SK-MEL-5 (cell line): ENCODE measurements around the gene TXNIP. TPM values are rescaled to one million over a fixed set of nuclear protein-coding genes. Genes with fewer than 3 reads are reported as not detected.
A peak's percentile ranks its signal among the peaks of the same experiment; 100 is the strongest.

ENCODE experiments used
- DNase-seq: peaks from one replicate; pipeline ENCODE4 v3.0.0-alpha.2; 2016; ENCODE audit warnings: low read depth, low spot score
- in situ Hi-C: cut with HindIII; loops from 2 replicates; pipeline ENCODE4 v1.10.0; 2016; ENCODE audit warnings: low sequenced_read_pairs, high pct_unique_total_duplicates, low pct_unique_long_range_greater_than_20kb
- total RNA-seq: library from RNA; depleted of rRNA; stranded (reverse); fragments of >200 nt; shearing (Covaris generic); gene quantifications from 2 replicates; pipeline ENCODE4 v1.2.3, GENCODE V29; 2014; rRNA removed

The TXNIP gene
- total RNA-seq, 1 experiment from 2014 or later: 11.2 TPM

GRCh38 chr1:145959333-145959732 lies 37.0 kb downstream of the TXNIP start:
- no peak for DNase-seq
- in situ Hi-C loops: no loop called here

DNA sequence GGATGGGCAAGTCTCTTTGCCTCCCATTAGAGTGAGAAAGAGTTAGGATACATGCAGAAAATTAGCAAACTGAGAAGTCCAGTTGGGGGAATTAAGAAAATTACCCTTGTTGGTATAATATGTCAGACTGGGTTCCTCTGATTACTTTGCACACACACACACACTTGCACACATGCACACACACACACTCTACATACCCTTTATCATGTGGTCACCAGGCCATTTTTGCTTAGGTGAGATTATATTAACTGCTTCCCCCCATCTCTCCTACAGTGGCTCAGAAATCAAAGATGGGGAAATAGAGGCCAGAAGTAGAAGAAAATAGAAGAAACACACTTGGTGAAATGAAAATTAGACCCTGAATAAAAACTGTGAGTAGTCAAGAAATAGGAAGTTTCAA lies 37.6 kb downstream of the TXNIP start:
- in situ Hi-C loops: no loop called here
- DNase-seq: no peak

DNA sequence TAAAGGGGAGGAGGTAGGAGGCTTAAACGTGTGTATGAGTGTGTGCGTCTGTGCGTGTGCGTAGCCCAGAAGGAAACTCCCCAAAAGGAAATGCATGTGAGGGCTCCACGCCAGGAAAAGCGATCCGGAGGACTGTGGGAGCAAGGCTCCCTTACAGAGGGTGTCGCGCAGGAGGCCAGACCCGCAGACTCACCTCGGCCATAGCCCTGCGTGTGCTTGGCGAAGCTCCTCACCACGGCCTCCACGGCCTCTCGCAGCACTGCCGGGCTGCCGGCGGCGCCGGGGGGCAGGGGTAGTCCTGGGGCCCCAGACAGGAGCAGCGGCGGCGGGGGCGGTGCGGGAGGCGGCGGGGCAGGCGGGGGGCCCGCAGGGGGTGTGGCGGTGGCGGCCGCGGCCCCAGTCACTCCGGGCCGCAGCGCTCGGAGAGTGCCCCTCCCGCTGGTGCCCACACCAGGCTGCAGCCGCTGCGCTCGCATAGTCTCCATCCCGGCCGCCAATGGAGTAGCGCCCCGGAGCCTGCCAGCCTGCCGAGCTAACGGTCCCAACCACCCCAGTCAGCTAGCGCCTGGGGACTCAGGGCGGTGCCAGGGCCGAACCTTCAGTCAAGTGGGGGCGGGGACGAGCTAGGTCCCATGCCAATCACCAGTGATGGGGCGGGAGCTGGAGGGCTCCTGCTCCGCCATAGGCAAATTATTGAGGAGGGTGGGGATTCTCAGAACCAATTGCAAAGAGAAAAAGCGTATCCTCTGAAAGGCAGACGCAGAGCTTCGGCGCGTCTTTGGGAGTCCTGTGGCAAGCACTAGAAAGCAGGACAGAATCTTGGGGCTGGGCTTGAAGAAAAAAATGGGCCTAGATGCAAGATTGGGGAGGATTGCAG lies 38.7 kb downstream of the TXNIP start, which contains the start of gene LIX1L:
LIX1L (minus strand) TSS at position 575 of the 877 bp plus-strand sequence; CDS start at position 485, 90 bp downstream.
- in situ Hi-C loops: no loop called here
- peak; percentile 100 for DNase-seq

- in situ Hi-C loops: no loop called here
- no peak for DNase-seq
These were observed 39.5 kb downstream of the TXNIP start for GRCh38 chr1:145956781-145957442.

- in situ Hi-C loops: no loop called here
- no peak for DNase-seq
These were observed 40.0 kb downstream of the TXNIP start for GRCh38 chr1:145956361-145956760.

DNA sequence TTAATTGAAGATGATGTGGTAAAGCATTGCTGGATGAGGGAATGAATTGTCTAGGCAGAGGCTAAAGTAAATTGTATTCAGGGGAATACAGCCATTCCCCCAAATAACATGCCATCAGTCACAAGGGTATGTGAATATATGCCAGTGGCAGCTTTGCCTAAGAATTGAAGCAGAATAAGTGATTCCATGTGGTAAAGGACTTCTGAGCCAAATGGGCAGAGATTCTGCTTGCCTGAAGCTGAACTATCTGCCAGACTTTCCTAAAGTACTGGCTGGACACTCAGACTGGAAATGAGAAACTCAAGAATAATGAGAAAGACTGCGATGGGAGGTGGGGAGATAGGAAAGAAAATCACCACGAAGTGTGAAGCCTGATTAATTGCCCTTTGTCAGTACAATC lies 40.9 kb downstream of the TXNIP start:
- in situ Hi-C loops: no loop called here

GRCh38 chr1:145953861-145954260 lies 42.5 kb downstream of the TXNIP start:
- in situ Hi-C loops: no loop called here
- DNase-seq: no peak

More for the DNA sequence above, 40.9 kb downstream of the TXNIP start:
- DNase-seq: no peak

DNA sequence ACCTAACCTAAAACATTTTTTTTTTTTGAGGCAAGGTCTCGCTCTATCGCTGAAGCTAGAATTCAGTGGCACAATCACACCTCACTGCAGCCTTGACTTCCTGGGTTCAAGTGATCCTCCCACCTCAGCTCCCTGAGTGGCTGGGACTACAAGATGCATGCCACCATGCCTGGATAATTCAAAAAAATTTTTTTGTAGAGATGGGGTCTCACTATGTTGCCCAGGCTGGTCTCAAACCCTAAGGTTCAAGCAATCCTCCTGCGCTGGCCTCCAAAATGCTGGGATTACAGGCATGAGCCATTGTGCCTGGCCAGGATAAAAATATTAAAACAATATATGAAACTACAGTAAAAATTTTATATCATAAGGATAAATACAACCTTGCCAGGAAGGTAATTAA lies 43.5 kb downstream of the TXNIP start:
- DNase-seq: no peak
- in situ Hi-C loops: no loop called here

DNA sequence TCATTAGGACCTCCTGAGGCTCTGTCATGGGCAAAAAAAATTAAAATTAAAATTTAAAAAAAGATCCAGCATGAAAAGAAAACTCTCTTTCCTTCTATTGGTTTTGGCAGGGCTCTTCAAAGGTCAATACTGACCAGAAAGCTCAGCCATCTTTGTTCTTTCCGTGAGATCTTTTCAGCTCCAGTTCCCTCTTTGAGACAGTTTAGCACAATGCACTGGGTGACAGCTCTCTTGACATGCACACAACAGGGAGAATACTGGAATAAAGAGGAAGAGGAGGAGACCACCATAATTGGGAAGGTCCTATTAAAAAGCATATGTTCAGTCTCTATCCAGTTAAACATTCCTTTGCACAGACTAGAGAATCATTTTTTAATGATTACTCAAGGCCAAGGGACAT lies 44.9 kb downstream of the TXNIP start:
- DNase-seq: no peak
- in situ Hi-C loops: no loop called here

DNA sequence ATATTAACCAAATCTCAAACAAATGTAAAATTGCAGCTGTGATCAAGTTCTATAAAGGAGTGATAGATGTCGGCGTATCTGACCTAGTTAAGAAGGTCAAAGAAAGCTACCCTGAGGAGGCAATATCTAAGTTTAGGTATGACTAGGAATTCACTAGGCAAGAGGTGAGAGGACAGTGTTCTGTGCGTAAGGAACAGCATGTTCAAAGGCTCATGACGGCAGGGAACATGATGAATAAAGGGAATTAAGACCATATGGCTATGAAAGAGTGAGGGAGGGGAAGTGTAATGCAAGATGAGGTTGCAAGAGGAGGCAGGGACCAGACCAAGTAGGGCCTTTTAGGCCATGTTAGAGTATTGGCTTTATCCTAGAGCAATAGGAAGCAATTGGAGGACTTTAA lies 47.2 kb downstream of the TXNIP start:
- in situ Hi-C loops: no loop called here

DNA sequence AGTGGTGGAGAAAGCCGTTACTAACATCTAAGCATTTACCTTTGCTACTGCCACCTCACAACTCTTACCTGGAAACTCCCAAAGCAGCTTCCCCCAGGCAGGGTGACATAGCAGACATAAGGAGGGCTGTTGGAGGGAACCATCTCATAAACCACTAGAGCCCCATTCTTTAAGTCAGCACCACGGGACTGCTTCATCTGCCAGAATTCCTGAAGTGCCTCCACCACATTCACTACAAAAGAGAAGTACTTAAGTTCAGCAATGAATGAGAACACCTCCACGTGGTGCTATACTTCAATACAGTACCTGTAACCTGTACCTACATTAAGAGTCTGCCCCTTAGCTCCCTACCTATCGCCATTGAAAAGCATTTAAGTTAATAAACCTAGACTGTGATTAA lies 48.8 kb downstream of the TXNIP start:
- no peak for DNase-seq
- in situ Hi-C loops: no loop called here

More for the DNA sequence above, 47.2 kb downstream of the TXNIP start:
- DNase-seq: no peak

GRCh38 chr1:145946477-145946986 lies 49.8 kb downstream of the TXNIP start:
- no peak for DNase-seq
- in situ Hi-C loops: no loop called here

DNA sequence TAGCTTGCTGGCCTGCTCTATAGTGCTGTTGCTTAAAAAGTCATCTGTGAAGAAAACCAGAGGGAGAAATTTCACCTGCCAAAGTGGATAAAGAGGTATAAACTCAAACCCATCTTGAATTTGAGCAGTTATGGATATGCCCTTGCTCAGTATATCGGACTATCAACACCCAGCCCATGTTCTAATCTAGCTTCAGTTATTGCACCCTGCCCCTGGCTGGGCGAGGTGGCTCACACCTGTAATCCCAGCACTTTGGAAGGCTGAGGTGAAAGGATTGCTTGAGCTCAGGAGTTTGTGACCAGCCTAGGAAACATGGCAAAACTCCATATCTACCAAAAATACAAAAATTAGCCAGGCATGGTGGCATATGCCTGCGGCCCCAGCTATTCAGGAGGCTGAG lies 51.8 kb downstream of the TXNIP start:
- in situ Hi-C loops: no loop called here
- DNase-seq: no peak

DNA sequence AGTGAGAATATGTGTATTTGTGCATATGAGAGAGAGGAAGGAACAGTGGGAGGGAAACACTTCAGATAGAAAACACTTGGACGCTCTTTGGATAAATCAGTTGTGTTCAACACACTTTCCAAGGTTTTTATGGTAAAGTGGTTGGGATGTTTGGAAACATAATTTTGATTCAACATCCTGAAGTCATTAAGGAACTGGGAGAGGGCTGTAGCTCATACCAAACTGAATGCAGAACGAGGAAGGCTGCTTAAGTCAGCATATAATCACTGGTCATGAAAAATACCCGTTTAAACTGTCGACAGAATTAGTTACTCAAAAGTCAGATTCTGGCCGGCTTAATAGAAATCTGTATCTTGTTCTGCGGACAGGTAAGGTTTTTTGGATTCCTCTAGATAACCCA lies 53.5 kb downstream of the TXNIP start:
- DNase-seq: no peak
- in situ Hi-C loops: no loop called here

Other genes with a start within 250 kb of the TXNIP start
- 18.2 and 19.6 TPM in 2 replicates for gene RNF115, start 172.5 kb downstream of the TXNIP start, total RNA-seq
- gene POLR3C, start 172.4 kb downstream of the TXNIP start, total RNA-seq: 55.8 and 61.3 TPM in 2 replicates
- gene NUDT17, start 150.9 kb downstream of the TXNIP start, total RNA-seq: 9.4 and 15.5 TPM in 2 replicates
- 16.4 and 19.4 TPM in 2 replicates for gene PIAS3, start 137.5 kb downstream of the TXNIP start, total RNA-seq
- not detected in 2 replicates for gene ANKRD35, start 110.7 kb downstream of the TXNIP start, total RNA-seq
- gene ITGA10, start 86.5 kb downstream of the TXNIP start, total RNA-seq: 5.7 and 6.2 TPM in 2 replicates
- gene PEX11B, start 77.9 kb downstream of the TXNIP start, total RNA-seq: 50.0 and 52.1 TPM in 2 replicates
- 261 and 288 TPM in 2 replicates for gene RBM8A, start 69.1 kb downstream of the TXNIP start, total RNA-seq
- 45.1 and 49.7 TPM in 2 replicates for gene LIX1L, start 38.6 kb downstream of the TXNIP start, total RNA-seq
- 1.1 and 1.2 TPM in 2 replicates for gene ANKRD34A, start 32.0 kb downstream of the TXNIP start, total RNA-seq
- gene POLR3GL, start 31.9 kb downstream of the TXNIP start, total RNA-seq: 25.8 and 26.0 TPM in 2 replicates
- gene HJV, start 25.2 kb upstream of the TXNIP start, total RNA-seq: not detected in 2 replicates
- 0.69 TPM in 2 replicates for gene NBPF10, start 148.2 kb upstream of the TXNIP start, total RNA-seq
- 31.3 and 37.2 TPM in 2 replicates for gene NOTCH2NLA, start 232.4 kb upstream of the TXNIP start, total RNA-seq